Astrocyte of the cerebellum (primary cell): ENCODE data around the gene HAUS5.
"Not testable (repeated sequence)": the region's sequence is repeated elsewhere in the genome, so short reads cannot be mapped to it uniquely, and the experiment has no call there.

Source experiments
- DNase-seq: peaks from one replicate; pipeline ENCODE4 v3.0.0-alpha.2; 2011; ENCODE audit warnings: low read depth
- H3K4me3 ChIP-seq: 2 replicates; pipeline ENCODE4 v1.5.1; 2011; ENCODE audit warnings: mild to moderate bottlenecking, low read depth, low read length, moderate library complexity
- in situ Hi-C: cut with HindIII; loops from 2 replicates; pipeline ENCODE4 v1.10.0; 2017; ENCODE audit warnings: low sequenced_read_pairs
- TF ChIP-seq, protein P1 (sequence below): IDR thresholded peaks from 2 replicates; pipeline ENCODE4 v1.5.1; 2012; ENCODE audit warnings: low read length, low read depth, moderate library complexity, mild to moderate bottlenecking; ENCODE audit errors: missing control alignments

The HAUS5 gene

GRCh38 chr19:35587321-35587720, 25.2 kb upstream of the HAUS5 start:
- no peak overlapping the region for H3K4me3 ChIP-seq
- TF ChIP-seq, protein P1, sequence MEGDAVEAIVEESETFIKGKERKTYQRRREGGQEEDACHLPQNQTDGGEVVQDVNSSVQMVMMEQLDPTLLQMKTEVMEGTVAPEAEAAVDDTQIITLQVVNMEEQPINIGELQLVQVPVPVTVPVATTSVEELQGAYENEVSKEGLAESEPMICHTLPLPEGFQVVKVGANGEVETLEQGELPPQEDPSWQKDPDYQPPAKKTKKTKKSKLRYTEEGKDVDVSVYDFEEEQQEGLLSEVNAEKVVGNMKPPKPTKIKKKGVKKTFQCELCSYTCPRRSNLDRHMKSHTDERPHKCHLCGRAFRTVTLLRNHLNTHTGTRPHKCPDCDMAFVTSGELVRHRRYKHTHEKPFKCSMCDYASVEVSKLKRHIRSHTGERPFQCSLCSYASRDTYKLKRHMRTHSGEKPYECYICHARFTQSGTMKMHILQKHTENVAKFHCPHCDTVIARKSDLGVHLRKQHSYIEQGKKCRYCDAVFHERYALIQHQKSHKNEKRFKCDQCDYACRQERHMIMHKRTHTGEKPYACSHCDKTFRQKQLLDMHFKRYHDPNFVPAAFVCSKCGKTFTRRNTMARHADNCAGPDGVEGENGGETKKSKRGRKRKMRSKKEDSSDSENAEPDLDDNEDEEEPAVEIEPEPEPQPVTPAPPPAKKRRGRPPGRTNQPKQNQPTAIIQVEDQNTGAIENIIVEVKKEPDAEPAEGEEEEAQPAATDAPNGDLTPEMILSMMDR = no peak
- in situ Hi-C loops = no loop called here
- peak; percentile 11 for DNase-seq

GRCh38 chr19:35590875-35591274, 21.7 kb upstream of the HAUS5 start:
- TF ChIP-seq, protein P1 = no peak
- no peak for DNase-seq
- in situ Hi-C loops = no loop called here
- no peak overlapping the region for H3K4me3 ChIP-seq

- DNase-seq = no peak
- in situ Hi-C loops = no loop called here
- TF ChIP-seq, protein P1 = peak; percentile 29
These were observed 20.3 kb upstream of the HAUS5 start for GRCh38 chr19:35592226-35592625.

DNA sequence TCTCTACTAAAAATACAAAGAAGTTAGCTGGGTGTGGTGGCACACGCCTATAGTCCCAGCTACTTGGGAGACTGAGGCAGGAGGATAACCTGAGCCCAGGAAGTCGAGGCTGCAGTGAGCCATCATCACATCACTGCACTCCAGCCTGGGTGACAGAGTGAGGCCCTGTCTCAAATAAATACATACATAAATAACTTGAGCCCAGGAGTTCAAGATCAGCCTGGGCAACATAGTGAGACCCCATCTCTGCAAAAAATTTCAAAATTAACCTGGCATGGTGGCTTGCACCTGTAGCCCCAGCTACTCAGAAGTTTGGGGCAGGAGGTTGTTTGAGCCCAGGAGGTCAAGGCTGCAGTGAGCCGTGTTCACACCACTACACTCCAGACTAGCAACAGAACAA, 17.5 kb upstream of the HAUS5 start:
- in situ Hi-C loops, DNase-seq: not testable (repeated sequence)

More at GRCh38 chr19:35592226-35592625, 20.3 kb upstream of the HAUS5 start:
- no peak overlapping the region for H3K4me3 ChIP-seq

GRCh38 chr19:35595928-35596327, 16.6 kb upstream of the HAUS5 start:
- in situ Hi-C loops = no loop called here
- TF ChIP-seq, protein P1 = no peak
- H3K4me3 ChIP-seq = no peak overlapping the region
- DNase-seq = no peak

More for the DNA sequence above, 17.5 kb upstream of the HAUS5 start:
- not testable (repeated sequence) for H3K4me3 ChIP-seq

GRCh38 chr19:35596366-35596999, 16.1 kb upstream of the HAUS5 start:
- DNase-seq = no peak
- H3K4me3 ChIP-seq = no peak overlapping the region
- in situ Hi-C loops = no loop called here
- TF ChIP-seq, protein P1 = no peak

DNA sequence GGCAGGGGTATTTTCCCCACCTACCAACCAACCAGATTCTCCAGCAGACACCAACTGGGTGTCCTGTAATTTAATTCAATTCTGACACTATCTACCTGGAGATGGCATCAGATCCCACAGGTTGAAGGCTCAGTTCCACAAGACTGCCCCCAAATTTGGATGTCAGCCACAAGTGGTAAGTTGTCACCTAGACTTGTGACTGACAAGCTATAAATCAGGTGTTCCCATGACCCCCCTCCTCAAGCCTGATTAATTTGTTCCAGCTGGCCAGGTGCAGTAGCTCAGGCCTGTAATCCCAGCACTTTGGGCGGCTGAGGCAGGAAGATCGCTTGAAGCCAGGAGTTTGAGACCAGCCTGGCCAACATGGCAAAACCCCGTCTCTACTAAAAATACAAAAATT, 10.6 kb upstream of the HAUS5 start:
- in situ Hi-C loops = no loop called here
- no peak for DNase-seq
- TF ChIP-seq, protein P1 = no peak
- H3K4me3 ChIP-seq = no peak overlapping the region

- H3K4me3 ChIP-seq, in situ Hi-C loops, DNase-seq: not testable (repeated sequence)
These were observed 8.1 kb upstream of the HAUS5 start for GRCh38 chr19:35604436-35604835.

DNA sequence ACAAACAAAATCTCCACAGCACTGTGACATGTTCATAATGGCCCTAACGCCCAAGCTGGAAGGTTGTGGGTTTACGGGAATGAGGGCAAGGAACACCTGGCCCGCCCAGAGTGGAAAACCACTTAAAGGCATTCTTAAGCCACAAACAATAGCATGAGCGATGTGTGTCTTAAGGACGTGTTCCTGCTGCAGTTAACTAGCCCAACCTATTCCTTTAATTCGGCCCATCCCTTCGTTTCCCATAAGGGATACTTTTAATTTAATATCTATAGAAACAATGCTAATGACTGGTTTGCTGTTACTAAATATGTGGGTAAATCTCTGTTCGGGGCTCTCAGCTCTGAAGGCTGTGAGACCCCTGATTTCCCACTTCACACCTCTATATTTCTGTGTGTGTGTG, 5.4 kb upstream of the HAUS5 start:
- in situ Hi-C loops, H3K4me3 ChIP-seq, DNase-seq: not testable (repeated sequence)
